GM19043 (cell line): Measurements from ENCODE around the gene SDK1.

Experiments used
- ATAC-seq: cut with Tn5 transposase; IDR thresholded peaks from one replicate; pipeline ENCODE4 v1.9.1; 2021; ENCODE audit warnings: low read depth; ENCODE audit not compliant: unreplicated experiment

Gene SDK1

GRCh38 chr7:3282457-3282856 lies 18.6 kb upstream of the SDK1 start:
- ATAC-seq: no peak

- no peak for ATAC-seq
Observed at GRCh38 chr7:3283130-3283704, 17.8 kb upstream of the SDK1 start.

- no peak for ATAC-seq
Observed at GRCh38 chr7:3285652-3286051, 15.4 kb upstream of the SDK1 start.

DNA sequence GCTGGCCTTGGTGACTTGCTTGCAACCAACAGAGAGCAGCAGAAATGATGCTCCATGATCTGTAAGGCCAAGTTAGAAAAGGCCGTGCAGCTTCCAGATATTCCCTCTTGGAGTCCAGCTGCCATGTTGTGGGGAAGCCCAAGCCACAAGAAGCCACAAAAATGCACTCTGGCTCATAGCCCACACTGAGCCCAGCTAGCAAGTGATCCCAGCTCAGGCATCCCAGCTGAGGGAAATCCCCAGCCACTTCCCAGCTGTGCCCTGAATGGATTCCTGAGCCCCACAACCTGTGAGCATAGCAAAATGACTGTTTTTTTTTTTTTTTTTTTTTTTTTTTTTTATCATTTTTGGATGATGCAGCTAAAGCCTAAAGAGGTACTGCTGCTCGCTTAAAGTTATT lies 11.1 kb upstream of the SDK1 start:
- no peak for ATAC-seq

DNA sequence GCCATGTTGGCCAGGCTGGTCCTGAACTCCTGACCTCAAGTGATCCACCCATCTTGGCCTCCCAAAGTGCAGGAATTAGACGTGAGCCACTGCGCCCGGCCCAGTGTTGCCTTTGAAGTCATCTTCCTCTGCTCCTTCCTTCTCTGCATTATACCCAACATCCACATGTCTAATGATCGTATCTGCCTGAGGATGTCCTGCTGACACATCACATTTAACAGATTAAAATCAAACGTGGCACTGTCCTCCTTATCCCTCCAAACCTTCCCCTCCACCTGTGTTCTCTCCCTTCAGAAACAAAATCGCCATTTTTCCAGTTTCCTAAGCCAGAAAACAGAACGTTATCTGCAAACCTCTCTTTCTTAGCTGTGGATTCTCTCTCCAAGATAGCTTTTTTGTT lies 8.4 kb upstream of the SDK1 start:
- no peak for ATAC-seq

DNA sequence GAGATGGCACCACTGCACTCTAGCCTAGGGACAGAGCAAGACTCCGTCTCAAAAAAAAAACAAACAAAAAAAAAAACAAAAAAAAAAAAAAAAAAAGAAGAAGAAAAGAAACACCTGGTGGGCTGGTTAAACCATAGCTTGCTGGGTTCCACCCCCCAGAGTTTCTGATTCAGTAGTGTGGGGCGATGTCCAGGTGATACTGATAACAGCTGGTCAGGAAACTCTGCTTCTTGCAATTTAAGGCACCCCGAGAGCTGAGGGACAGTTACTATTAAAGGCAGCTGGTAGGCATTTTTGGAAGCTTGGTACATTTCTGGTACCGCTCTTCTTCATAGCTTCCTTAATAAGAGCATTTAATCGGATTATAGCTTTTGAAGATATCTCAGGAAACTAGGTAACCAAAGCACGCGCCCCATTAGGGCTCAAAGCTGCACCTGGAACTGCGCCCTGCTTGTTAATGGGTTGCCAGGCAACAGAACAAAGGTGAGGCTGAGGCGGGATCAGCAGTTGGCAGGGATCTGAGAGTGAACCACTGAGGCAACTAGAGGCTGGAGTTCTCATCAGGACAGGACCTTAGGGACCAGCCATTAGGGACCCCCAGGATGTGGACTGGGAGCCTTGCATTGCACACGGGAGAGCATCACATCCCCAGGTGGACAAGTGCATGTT lies 6.5 kb upstream of the SDK1 start:
- no peak for ATAC-seq

DNA sequence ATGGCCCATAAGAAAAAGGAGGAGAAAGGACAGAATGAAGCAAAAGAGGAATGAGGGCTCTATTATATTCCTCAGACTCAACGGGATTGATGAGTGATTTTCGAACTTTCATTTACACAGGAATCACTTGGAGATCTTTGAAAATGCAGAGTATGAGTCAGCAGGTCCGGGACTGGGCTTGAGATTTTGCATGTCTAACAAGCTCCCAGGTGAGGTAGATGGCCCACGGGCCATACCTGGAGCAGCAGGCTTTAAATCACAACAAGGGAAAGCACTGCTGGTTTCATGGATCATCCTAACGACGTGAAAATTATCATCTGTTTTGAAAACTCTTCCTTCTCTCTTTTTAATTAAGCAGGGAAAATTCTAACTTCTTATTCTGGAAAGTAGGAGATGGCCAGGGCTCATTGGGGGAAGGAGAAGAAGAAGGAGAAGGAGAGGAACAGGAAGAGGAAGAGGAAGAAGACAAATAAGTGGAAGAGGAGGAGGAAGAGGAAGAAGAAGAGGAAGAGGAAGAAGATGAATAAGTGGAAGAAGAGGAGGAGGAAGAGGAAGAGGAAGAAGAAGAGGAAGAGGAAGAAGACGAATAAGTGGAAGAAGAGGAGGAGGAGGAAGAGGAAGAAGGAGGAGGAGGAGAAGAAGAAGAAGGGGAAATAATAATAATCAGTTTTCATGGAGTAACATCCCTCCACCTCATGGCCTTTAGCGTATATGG lies 3.8 kb upstream of the SDK1 start:
- ATAC-seq: no peak

DNA sequence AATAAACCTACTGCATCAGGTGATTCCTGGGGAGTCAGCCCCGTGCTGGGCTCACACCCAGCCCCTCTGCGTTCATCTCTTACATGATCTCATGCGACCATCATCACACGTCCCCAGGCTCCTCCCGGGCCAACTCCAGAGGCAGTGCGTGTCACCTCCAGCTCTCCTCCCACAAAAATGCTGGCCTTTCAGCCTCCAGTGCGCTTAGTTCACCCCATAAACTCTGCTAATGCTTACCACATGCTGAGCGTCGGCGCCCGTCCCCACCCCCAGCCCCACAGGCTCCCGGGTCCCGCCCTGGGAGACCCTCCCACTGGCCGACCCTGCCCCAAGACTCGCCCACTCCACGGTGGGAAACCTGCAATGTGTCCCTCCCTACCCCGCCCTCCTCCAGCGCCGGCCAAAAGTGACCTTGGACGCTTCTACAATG lies 816 bp upstream of the SDK1 start:
- ATAC-seq: no peak

DNA sequence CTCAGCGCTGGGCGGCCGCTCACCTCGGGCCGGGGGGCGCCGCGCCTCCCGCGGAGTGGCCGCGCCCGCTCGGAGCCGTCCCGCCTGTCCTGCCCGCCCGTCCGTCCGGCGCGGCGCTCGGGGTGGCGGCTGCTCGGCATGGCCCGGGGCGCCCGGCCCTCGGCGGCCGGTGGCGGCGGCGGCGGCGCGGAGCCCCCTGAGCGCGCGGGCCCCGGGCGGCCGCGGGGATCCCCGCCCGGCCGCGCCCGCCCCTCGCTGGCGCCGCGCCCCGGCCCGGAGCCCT lies 338 bp downstream of the SDK1 start:
- no peak for ATAC-seq

DNA sequence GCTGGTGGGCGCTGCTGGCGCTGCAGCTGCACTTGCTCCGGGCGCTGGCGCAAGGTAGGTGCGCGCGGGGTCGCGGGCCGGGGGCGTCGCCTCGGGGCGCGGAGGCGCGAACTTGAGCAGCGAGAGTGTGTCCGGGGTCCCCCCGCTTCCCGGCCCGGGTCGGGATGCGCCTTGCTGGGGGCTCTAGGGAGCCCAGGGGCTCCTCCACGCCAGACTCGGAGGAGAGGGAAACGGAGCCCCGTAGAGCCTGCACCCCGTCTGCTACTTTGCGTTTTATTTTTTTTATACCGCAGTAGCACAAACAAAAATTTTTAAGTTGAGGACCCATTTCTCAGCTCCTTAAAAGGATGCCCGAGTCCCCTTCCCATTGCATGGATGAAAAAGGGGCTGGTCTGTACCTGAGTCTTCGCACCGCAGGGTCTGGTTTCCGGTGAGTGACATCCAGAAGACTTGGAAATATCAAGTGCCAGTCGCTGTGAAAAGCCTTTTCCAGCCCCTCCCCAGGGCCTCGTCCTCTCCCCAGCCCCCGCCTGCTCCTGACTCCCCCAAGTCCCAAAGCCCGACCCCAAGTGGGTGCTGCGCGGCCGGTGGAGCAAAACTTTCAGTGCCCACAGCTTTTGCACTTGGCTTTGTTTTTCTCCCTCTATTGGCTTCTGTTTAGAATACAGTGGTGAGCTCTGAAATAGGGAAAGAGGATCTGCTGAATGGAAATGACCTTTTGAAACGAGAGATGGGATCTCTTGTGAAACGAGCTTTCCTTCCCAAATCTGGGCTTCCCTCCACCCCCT lies 973 bp downstream of the SDK1 start:
- no peak for ATAC-seq

GRCh38 chr7:3302681-3303320 lies 1.7 kb downstream of the SDK1 start:
- no peak for ATAC-seq

- ATAC-seq: no peak
Observed at GRCh38 chr7:3304131-3304530, 3.1 kb downstream of the SDK1 start.

DNA sequence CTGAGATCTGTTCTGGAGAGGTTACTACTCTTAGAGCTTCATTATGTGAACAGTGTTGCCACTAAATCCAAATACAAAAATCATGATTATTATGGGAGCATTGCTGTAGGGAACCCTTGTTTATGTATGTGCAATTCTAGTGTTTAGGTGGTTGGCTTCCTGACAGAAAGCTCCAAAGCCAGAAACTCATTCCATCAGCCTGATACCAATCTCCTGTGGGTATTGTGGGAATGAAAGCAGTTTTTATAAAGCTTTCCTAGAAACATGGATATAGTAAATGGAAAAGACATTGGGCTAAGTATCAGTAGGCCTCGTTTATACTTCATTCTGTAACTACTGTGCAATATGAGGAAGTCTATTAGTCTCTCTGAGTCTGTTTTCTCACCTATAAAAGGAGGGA lies 6.4 kb downstream of the SDK1 start:
- ATAC-seq: no peak

DNA sequence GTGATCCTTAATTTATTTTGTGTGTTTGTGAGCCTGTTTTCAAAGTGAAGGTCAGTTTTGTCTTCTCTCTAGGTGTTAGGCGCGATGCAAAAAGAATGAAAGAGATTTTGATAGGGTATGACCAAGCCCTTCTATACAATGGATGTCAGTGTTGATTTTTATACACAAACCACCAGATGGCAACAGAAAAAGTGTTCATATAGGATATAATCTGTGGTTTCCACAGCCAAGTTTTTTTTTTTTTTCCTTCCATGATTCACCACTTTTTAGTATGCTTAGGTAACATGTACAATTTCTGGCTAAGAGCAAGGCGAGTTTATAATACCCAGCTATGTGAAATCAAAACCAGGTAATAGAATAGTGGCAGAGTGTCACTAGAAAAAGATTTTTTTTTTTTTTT lies 8.1 kb downstream of the SDK1 start:
- ATAC-seq: no peak

DNA sequence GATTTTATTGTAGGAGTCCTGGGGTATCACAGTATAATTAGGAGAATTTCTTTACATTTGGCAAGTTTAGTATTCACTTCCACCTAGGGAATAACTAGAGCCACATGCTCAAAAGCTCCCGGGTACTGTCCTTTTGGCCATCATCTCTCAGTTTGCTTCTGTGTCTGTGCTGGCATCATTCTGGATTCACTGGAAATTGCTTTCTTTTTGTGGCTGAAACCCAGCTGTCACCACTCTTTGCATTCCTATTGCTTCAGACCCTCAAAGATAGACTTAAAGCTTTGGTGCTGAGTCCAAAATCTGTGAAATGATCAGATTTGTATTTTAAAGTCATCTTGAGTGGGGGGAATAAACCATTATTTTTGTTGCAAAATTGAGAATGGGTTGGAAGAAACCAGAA lies 8.9 kb downstream of the SDK1 start:
- no peak for ATAC-seq

GRCh38 chr7:3310884-3311283 lies 9.8 kb downstream of the SDK1 start:
- no peak for ATAC-seq

- no peak for ATAC-seq
Observed at GRCh38 chr7:3312583-3312982, 11.5 kb downstream of the SDK1 start.

DNA sequence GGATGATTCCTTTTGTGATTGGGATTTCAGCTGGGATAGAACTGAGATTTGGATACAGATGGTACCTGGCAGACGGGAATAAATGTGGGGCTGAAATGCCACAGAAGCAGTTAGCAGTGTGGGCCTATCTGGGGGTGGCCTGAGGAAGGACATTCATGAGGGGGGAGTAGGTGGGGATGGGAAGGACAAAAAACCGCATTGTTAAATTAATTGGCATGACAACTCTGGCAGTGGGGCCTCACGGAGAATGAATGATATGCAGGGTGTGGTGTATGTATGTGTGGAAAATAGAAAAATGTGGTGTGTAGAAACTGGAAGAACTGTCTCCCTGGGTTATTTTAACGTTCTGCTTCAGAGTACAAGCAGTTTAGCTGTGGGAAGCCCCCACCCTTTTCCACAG lies 17.8 kb downstream of the SDK1 start:
- no peak for ATAC-seq

GRCh38 chr7:3321206-3321605 lies 20.2 kb downstream of the SDK1 start:
- no peak for ATAC-seq

- ATAC-seq: no peak
Observed at GRCh38 chr7:3321745-3322144, 20.7 kb downstream of the SDK1 start.

GRCh38 chr7:3326246-3326645 lies 25.2 kb downstream of the SDK1 start:
- no peak for ATAC-seq
